Measurements from ENCODE around the gene INSIG1. TPM values are rescaled to one million over a fixed set of nuclear protein-coding genes. Genes with fewer than 3 reads are reported as not detected.

INSIG1 gene
- total and polyA plus RNA-seq, 2 donors, result 38.1 to 72.2 TPM

DNA sequence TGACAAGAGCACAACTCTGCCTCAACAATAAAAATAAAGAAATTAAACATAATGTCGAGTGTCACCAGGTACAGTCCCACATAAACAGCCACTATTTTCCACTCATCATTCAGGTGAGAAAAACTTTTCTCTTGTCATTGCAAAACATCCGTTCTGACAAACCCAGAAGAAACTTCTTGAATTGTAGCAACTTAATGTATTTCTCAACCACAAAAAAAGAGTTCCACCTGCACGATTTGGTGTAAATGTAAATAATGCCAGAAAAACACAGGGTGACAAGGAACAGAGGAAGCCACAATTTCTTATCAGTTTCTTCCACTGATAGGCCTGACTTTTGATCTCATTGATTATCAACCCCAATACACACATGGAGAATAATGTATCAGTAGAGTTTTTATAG lies 26.8 kb upstream of the INSIG1 start:
- no peak for DNase-seq (ENCODE audit: extremely low spot score)
- Histone ChIP-seq H3K27ac (ENCODE audit: low read depth) (no peak overlapping the region), H3K4me3 (ENCODE audit: low read depth, low read length) (no peak overlapping the region), H3K4me1 (ENCODE audit: insufficient read depth) (no peaks in the 10 kb centered on the region), H3K36me3 (ENCODE audit: insufficient read depth) (no peaks in the 10 kb centered on the region)
- WGBS, result 74% methylated on average over 3 of the region's 3 CpGs

DNA sequence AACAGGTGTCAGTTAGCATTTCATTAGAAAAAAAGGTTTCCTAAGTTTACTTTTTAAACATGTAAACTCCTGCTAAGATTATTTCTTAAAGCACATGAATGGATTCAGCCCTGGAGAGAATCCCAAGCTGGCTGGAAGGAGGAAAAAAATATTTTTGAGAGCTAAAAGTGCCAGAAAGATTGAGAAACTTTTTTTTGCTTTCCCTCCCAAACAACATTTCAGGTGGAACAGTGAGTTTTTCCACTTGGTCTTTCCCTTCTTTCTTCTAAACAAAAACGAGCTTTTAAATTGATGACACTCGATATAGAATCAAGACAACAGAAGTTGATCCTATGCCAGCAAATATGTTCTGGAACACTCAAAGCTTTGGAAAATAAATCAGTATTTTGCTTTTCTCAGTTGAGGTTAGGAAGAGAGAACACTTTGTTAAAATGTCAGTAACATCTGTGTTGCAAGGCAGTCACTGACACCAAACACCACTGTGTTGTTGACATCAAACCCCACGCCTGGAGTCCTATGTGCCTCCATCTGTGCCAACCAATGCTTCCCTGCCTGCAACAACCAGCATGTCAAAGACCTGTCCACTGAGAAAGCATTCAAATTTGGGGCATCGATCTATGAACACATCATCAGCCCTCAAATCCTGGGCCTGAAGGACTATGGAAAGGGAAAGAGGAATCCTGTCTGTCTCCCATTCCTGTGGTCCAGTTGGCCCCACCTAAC lies 22.9 kb upstream of the INSIG1 start:
- no peak for DNase-seq (ENCODE audit: extremely low spot score)
- 53% methylated on average over 4 of the region's 4 CpGs for WGBS
- no peak overlapping the region for H3K4me3 ChIP-seq (ENCODE audit: low read depth, low read length)
- H3K27ac ChIP-seq (ENCODE audit: low read depth), result no peak overlapping the region
- no peaks in the 10 kb centered on the region for H3K4me1 ChIP-seq (ENCODE audit: insufficient read depth)
- no peaks in the 10 kb centered on the region for H3K36me3 ChIP-seq (ENCODE audit: insufficient read depth)

DNA sequence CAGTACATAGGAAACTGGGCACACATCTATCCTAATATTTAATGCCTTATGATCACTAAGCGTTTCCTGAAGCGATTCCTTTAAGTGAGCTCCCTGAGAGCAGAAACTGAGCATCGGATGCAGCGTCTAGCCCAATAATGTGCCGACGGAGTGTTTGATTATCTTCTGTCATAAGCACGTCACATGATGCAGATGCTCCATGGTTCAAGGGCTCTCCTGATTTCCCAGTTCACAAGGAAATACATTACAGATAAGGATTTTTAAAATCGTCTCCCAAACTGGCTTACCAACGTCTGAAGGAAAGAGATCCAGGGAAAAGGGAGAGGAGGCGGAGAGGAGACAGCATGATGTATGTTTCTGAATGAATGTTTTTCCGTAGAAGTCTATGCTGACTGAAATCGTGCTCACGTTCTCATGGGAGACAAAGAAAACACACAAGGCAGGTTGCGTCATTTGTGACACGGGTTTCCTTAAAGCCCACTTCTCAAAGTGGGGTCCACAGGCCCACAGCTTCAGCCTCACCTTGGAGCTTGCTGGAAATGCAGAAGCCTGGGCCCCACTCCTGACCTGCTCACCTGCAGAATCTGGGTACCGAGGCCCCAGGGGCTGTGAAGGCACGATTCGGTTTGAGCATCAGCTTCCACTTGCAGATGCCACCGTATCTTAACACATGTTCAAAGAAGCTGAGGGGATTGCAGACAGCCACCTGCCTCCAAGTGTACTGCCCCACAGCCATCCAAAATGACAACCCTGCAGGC lies 21.5 kb upstream of the INSIG1 start:
- no peak for DNase-seq (ENCODE audit: extremely low spot score)
- WGBS, result 76% methylated on average over 19 of the region's 19 CpGs
- no peak overlapping the region for H3K4me3 ChIP-seq (ENCODE audit: low read depth, low read length)
- H3K36me3 ChIP-seq (ENCODE audit: insufficient read depth), result no peaks in the 10 kb centered on the region
- no peaks in the 10 kb centered on the region for H3K4me1 ChIP-seq (ENCODE audit: insufficient read depth)
- H3K27ac ChIP-seq (ENCODE audit: low read depth), result no peak overlapping the region

DNA sequence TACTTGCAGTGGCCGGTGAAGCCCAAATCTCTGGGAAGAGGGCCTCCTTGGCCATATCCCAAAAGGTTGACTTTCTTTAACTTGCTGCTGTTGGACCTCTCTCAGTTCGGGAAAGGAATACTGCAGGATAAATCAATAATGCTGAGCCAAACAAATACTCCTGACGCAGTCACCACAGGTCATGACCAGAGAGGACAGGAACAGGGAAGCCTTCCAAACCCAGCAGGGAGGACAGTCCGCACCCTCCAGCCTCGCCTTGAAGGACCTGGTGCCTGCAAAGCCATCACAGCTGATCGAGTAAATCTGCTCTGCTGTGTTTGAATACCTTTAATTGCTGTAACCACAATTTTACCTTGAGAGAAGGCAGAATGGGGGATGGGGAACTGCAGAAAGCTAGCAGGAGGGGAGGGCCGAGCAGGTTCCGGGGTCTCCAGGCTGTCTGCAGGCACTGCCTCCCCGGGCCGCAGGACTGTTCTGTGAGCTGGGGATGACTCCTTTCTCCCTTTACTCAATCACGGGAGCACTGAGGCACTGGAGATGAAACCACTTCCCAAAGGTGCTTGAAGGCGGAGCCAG lies 20.8 kb upstream of the INSIG1 start:
- Histone ChIP-seq H3K4me1 (ENCODE audit: insufficient read depth) (no peaks in the 10 kb centered on the region), H3K27ac (ENCODE audit: low read depth) (no peak overlapping the region), H3K4me3 (ENCODE audit: low read depth, low read length) (no peak overlapping the region), H3K36me3 (ENCODE audit: insufficient read depth) (no peaks in the 10 kb centered on the region)
- DNase-seq (ENCODE audit: extremely low spot score), result no peak
- 76% methylated on average over 12 of the region's 12 CpGs for WGBS

DNA sequence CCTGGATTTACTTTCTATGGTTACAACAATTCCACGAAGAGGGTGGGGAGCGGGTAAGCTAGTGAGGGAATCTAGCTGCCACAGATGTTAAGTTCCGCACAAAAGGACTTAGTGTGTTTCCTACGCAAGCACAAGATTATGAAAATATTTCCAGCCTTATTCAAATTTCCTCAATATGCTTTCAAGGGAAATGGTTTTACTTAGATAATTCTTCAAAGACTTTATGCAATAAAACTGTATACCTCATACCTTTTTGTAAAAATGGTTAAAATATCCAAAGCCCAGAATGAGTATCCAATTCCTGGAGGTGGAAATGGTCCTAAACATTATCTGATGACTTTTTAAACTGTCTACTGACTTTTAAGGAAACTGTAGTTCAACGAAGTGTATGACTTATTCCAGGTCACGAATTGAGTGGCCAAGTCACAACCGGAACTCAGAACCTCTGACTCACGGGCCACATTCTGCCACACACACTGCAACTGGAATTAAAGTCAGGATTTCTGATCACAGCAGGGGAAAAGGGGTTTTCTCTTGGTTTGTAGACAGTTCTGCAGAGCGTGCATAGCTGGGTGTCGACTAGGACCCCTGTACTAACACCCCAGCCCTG lies 20.2 kb upstream of the INSIG1 start:
- 82% methylated on average over 10 of the region's 10 CpGs for WGBS
- DNase-seq (ENCODE audit: extremely low spot score), result no peak
- no peaks in the 10 kb centered on the region for H3K4me1 ChIP-seq (ENCODE audit: insufficient read depth)
- no peak overlapping the region for H3K27ac ChIP-seq (ENCODE audit: low read depth)
- H3K4me3 ChIP-seq (ENCODE audit: low read depth, low read length), result no peak overlapping the region
- H3K36me3 ChIP-seq (ENCODE audit: insufficient read depth), result no peaks in the 10 kb centered on the region

DNA sequence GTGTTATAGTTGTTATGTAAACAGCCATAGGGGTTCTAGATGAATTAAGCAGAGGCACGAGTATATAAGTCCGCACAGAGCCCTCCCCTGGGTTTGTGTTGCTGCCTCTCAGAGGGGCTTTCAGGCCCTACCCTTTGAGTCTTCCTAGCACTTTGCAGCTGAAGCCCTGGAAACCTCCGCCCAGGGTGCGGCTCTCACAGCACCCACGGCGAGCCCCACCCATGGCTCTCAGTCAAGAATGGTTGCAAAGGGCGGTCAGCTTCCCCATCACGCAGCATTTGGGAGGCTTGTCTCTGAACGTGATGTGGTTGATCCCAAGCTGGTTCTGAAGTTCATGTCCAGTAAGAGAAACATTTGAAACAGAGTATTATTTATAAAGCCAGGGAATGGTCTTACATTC lies 18.8 kb upstream of the INSIG1 start:
- Histone ChIP-seq H3K27ac (ENCODE audit: low read depth) (no peak overlapping the region), H3K4me3 (ENCODE audit: low read depth, low read length) (no peak overlapping the region), H3K4me1 (ENCODE audit: insufficient read depth) (no peaks in the 10 kb centered on the region), H3K36me3 (ENCODE audit: insufficient read depth) (no peaks in the 10 kb centered on the region)
- 76% methylated on average over 9 of the region's 9 CpGs for WGBS
- DNase-seq (ENCODE audit: extremely low spot score), result no peak

DNA sequence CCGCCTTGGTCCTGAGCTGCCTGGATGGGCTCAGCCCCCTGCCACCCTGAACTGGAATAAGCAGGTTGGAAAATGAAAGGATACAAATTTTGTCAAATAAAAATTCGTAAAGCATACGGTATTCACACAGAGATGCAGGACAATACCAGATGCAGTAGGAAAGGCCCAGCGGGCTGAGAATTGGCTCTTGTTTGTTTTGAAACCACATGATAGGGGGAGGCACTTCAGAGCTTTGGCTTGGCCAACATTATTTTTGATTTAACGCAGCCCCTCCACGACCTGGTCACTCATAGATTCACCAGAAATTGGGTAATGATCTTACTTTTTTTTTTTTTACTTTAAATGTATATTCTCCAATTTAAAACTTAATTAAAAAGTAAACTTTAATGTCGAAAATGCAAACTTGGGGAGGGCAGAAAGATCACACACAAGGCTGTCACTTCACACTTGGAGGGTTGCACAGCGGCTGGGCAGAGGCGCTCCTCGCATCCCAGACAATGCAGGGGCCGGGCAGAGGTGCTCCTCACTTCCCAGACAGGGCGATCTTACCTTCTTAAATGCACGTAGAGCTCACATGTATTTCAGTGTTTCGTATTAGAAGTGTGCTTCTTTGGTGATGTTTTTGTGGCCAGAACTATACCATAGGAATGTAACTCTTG lies 17.8 kb upstream of the INSIG1 start:
- no peak overlapping the region for H3K27ac ChIP-seq (ENCODE audit: low read depth)
- no peaks in the 10 kb centered on the region for H3K4me1 ChIP-seq (ENCODE audit: insufficient read depth)
- no peaks in the 10 kb centered on the region for H3K36me3 ChIP-seq (ENCODE audit: insufficient read depth)
- DNase-seq (ENCODE audit: extremely low spot score), result no peak
- 92% methylated on average over 14 of the region's 14 CpGs for WGBS
- H3K4me3 ChIP-seq (ENCODE audit: low read depth, low read length), result no peak overlapping the region

DNA sequence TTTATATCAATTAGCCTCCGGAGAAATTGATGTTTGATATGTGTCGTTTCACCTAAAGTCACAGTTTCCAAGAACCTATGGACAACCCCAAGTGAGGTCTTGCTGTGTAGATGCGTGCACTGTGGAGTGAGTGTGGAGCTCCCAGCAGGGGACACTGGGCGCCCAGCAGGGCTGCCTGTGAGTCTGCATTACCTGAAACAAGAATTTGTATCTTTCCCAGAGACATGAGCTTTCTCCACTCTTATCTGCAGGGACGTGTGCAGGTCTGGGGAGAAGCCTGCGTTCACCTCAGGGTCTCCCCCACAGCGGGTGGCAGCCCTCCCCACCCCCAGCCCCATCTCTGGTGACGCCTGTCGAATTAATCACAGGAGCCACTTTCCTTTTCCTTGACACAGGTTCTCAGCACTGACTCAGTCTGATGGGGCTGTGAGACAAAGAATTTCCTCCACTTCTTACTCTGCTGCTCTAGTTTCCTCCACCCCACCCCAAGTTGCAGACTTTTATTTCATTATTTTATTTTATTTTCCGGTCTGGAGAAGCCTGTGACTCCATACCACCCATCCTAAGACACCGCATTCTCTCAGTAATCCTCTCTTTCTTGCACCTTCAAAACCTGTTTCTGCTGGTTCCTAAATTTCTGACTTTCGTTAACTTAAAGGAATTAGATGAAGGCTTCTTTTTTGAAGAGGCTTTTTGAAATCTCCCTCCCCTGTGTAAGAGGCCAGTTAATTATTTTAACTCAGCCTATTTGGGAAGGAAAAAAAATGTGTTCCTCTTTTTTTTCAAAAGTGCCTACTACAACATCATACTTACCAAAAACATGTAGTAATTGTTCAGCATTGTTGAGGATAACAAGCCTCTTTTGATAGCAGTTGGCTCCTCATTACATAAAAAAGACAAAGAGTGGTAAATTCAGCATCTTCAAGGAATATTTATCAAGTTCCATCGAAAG lies 17.0 kb upstream of the INSIG1 start:
- no peaks in the 10 kb centered on the region for H3K36me3 ChIP-seq (ENCODE audit: insufficient read depth)
- 66% methylated on average over 13 of the region's 13 CpGs for WGBS
- H3K4me1 ChIP-seq (ENCODE audit: insufficient read depth), result no peaks in the 10 kb centered on the region
- no peak overlapping the region for H3K4me3 ChIP-seq (ENCODE audit: low read depth, low read length)
- no peak for DNase-seq (ENCODE audit: extremely low spot score)
- H3K27ac ChIP-seq (ENCODE audit: low read depth), result no peak overlapping the region

DNA sequence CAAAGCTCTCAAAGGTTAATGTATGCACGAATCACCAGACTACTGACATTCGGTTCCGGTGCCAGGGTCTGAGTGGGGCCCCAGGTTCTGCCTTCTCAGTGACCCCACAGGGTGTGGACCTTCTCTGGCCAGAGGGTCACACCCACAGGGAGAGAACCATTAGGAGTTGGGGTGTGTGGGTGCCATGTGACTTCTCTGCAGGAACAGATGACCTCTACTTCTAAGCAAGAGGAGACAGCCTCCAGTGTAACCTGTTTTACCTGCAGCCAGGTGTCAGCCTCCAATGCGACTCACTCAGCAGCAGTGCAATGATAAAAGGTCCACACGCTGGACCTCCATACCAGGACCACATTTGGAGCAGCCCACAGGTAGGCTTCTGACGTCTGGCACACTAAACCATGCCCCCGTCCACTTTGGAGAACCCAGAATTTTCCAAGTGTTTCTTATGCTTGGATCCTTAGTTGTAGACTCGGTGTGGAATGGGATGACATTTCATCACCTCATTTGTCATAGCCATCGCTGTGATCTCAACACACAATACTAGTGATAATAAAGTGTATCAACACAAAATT lies 16.2 kb upstream of the INSIG1 start:
- WGBS, result 78% methylated on average over 9 of the region's 9 CpGs

DNA sequence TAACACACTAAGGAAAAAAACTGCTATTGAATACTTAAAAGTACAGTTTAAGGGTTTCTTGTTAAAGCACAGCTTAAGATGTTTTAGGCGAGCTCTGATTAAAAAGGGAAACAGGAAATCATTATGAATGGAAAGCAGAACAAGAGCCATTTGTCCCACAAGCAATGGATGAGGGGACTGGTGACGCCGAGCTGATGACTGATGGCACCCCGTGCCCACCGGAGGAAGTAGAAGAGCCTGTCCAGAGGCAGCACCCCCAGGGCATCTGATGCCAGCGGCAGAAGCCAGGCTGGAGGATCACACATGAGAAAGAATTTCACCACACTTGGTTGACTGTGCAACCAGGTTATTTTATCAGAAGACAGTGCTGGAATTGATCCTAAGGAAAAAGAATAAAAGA lies 15.0 kb upstream of the INSIG1 start:
- WGBS, result 53% methylated on average over 6 of the region's 6 CpGs

More for the DNA sequence above, 16.2 kb upstream of the INSIG1 start:
- no peak for DNase-seq (ENCODE audit: extremely low spot score)
- Histone ChIP-seq H3K4me1 (ENCODE audit: insufficient read depth) (no peaks in the 10 kb centered on the region), H3K4me3 (ENCODE audit: low read depth, low read length) (no peak overlapping the region), H3K36me3 (ENCODE audit: insufficient read depth) (no peaks in the 10 kb centered on the region), H3K27ac (ENCODE audit: low read depth) (no peak overlapping the region)

DNA sequence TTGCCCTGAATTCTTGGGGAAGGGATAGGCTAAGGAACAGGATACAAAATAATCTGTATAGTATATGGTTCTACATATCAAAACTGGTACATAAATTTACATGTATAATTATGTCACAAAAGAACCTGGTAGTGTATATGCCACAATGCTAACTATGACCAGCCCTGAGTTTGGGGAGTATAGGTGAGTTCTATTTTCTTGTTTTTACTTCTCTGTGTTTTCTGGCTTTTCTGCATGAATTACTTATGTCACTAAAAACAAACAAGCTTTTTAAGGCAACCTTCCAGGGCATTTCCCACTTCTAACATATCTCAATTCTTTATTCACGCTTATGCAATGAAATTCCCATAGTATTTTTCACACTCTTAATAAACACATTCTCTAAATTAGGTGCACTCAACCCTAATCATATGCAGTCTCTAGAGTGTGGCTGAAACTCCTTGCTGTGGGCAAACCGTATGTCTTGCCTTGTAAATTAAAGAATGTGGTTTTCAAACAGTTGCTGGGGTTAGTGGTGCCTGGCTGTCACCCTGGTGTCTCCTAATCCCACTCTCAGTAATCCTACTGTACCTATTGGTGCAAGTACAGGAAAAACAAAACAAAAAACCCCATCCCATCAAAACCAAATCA lies 14.0 kb upstream of the INSIG1 start:
- Histone ChIP-seq H3K4me1 (ENCODE audit: insufficient read depth) (no peaks in the 10 kb centered on the region), H3K27ac (ENCODE audit: low read depth) (no peak overlapping the region), H3K4me3 (ENCODE audit: low read depth, low read length) (no peak overlapping the region), H3K36me3 (ENCODE audit: insufficient read depth) (no peaks in the 10 kb centered on the region)
- 53% methylated on average over 2 of the region's 2 CpGs for WGBS
- DNase-seq (ENCODE audit: extremely low spot score), result no peak

More for the DNA sequence above, 15.0 kb upstream of the INSIG1 start:
- no peak overlapping the region for H3K4me3 ChIP-seq (ENCODE audit: low read depth, low read length)
- no peaks in the 10 kb centered on the region for H3K4me1 ChIP-seq (ENCODE audit: insufficient read depth)
- no peaks in the 10 kb centered on the region for H3K36me3 ChIP-seq (ENCODE audit: insufficient read depth)
- H3K27ac ChIP-seq (ENCODE audit: low read depth), result no peak overlapping the region
- no peak for DNase-seq (ENCODE audit: extremely low spot score)

Measured in urinary bladder (tissue), 4 donors.